GM12878 (cell line): ENCODE results near the gene PTPRD. TPM values are rescaled to one million over a fixed set of nuclear protein-coding genes. Genes with fewer than 3 reads are reported as not detected.

ENCODE experiments used
- ATAC-seq: fragments of 200-7000 bp; cut with Tn5 transposase; 3 replicates; pipeline ENCODE4 v1.9.1; 2020; ENCODE audit warnings: mild to moderate bottlenecking, moderate library complexity
- BruUV-seq: library from RNA; stranded (reverse); fragments of 400-500 nt; replicated peaks from 2 replicates; lab custom pipeline; 2021; lab: Mats Ljungman, UMichigan
- CTCF ChIA-PET: fragments of 300-600 bp; sonication (Branson Sonifier 250); formaldehyde crosslinking; extraction: SDS; loops from one replicate; lab custom pipeline; 2021; ENCODE audit warnings: inconsistent platforms; lab: Yijun Ruan, JAX
- POLR2A ChIA-PET: fragments of 350-600 bp; formaldehyde crosslinking; extraction: SDS; loops from one replicate; lab custom pipeline; 2021; ENCODE audit warnings: inconsistent platforms; lab: Charles Lee
- RAD21 ChIA-PET: fragments of 300-600 bp; sonication (Branson Sonifier 250); formaldehyde crosslinking; loops from one replicate; lab custom pipeline; 2023; ENCODE audit warnings: antibody characterized with exemption; ENCODE audit not compliant: unreplicated experiment; lab: Charles Lee
- SMC1A ChIA-PET: fragments of 300-600 bp; sonication (Branson Sonifier 250); formaldehyde crosslinking; loops from one replicate; lab custom pipeline; 2023; ENCODE audit not compliant: unreplicated experiment, uncharacterized antibody; lab: Charles Lee
- DNase-seq: peaks from one replicate; pipeline ENCODE4 v3.0.0-alpha.2; 2011; ENCODE audit warnings: low read depth, low spot score
- FAIRE-seq: peaks from 3 replicates; lab custom pipeline; 2011; peaks lifted over from hg19 to GRCh38; lab: Jason Lieb, UNC
- H2AFZ ChIP-seq: 2 replicates; pipeline ENCODE4 v1.6.0; 2011; ENCODE audit warnings: low read depth, low read length, control low read depth; ENCODE audit not compliant: control insufficient read depth
- H3K27ac ChIP-seq: 2 replicates; pipeline ENCODE4 v1.5.1; 2011; ENCODE audit warnings: control low read depth; ENCODE audit not compliant: control insufficient read depth, insufficient read depth
- H3K27me3 ChIP-seq, 2 experiments: replicated peaks in 1 of 2; 2 replicates each; pipeline versions ENCODE4 v1.6.0 to v1.6.1; 2011; ENCODE audit warnings: low read length in 1 of 2; ENCODE audit not compliant: control insufficient read depth in 2 of 2, insufficient read depth in 2 of 2
- H3K36me3 ChIP-seq, 2 experiments: 2 replicates each; pipeline ENCODE4 v1.5.1; 2011; ENCODE audit warnings: low read length in 1 of 2; ENCODE audit not compliant: control insufficient read depth in 2 of 2, insufficient read depth in 2 of 2
- H3K4me1 ChIP-seq: 2 replicates; pipeline ENCODE4 v1.6.1; 2011; ENCODE audit warnings: mild to moderate bottlenecking, low read length, moderate library complexity, mixed read lengths; ENCODE audit not compliant: control insufficient read depth, insufficient read depth
- H3K4me2 ChIP-seq: 2 replicates; pipeline ENCODE4 v1.6.0; 2011; ENCODE audit warnings: control low read depth; ENCODE audit not compliant: control insufficient read depth, insufficient read depth
- H3K4me3 ChIP-seq: fragments of 200-600 bp; sonication (generic); 2 replicates; pipeline ENCODE4 v1.5.1; 2016
- H3K79me2 ChIP-seq: 2 replicates; pipeline ENCODE4 v1.6.0; 2011; ENCODE audit warnings: low read length; ENCODE audit not compliant: control insufficient read depth, insufficient read depth
- H3K9ac ChIP-seq: 2 replicates; pipeline ENCODE4 v1.8.0; 2011; ENCODE audit warnings: low read length, control low read depth, mixed read lengths; ENCODE audit not compliant: control insufficient read depth, insufficient read depth
- H3K9me3 ChIP-seq: replicated peaks from 3 replicates; pipeline ENCODE4 v1.5.1; 2011; ENCODE audit warnings: mild to moderate bottlenecking, low read length; ENCODE audit not compliant: control insufficient read depth, insufficient read depth
- H4K20me1 ChIP-seq: 2 replicates; pipeline ENCODE4 v1.6.0; 2011; ENCODE audit not compliant: control insufficient read depth, insufficient read depth
- CBX5 ChIP-seq: sonication (generic); IDR thresholded peaks from 2 replicates; pipeline ENCODE4 v1.6.1; 2016; ENCODE audit warnings: low read depth, moderate library complexity, mild to moderate bottlenecking, inconsistent platforms
- DPF2 ChIP-seq: fragments of 450-650 bp; IDR thresholded peaks from 2 replicates; pipeline ENCODE4 v1.6.1; 2017; ENCODE audit warnings: mild to moderate bottlenecking
- EED ChIP-seq: sonication (generic); IDR thresholded peaks from 2 replicates; pipeline ENCODE4 v1.6.1; 2016; ENCODE audit warnings: antibody characterized with exemption, low read depth
- GATAD2B ChIP-seq: fragments of 450-650 bp; conservative IDR thresholded peaks from 2 replicates; pipeline ENCODE4 v1.6.1; 2017; ENCODE audit warnings: low read depth, mild to moderate bottlenecking, moderate library complexity
- IRF3 ChIP-seq: fragments of 450-650 bp; IDR thresholded peaks from 2 replicates; pipeline ENCODE4 v1.6.1; 2014; ENCODE audit warnings: mild to moderate bottlenecking
- JUNB ChIP-seq: IDR thresholded peaks from 2 replicates; pipeline ENCODE4 v1.6.1; 2016; ENCODE audit warnings: antibody characterized with exemption, mild to moderate bottlenecking
- MYB ChIP-seq: fragments of 150-350 bp; IDR thresholded peaks from 2 replicates; pipeline ENCODE4 v1.6.1; 2014; ENCODE audit warnings: mild to moderate bottlenecking, low read depth, low read length, borderline replicate concordance
- MYC ChIP-seq: IDR thresholded peaks from 2 replicates; pipeline ENCODE4 v1.6.1; 2011; ENCODE audit warnings: mild to moderate bottlenecking, low read length, moderate library complexity, inconsistent platforms; ENCODE audit not compliant: insufficient read depth, insufficient replicate concordance, insufficient read length, severe bottlenecking
- RBBP5 ChIP-seq: fragments of 200-600 bp; sonication (generic); conservative IDR thresholded peaks from 2 replicates; pipeline ENCODE4 v1.6.1; 2016
- SMAD5 ChIP-seq: IDR thresholded peaks from 2 replicates; pipeline ENCODE4 v1.6.1; 2016; ENCODE audit warnings: antibody characterized with exemption, low read depth
- SMC3 ChIP-seq: IDR thresholded peaks from 2 replicates; pipeline ENCODE4 v1.6.1; 2011; ENCODE audit warnings: low read length, improper control_type of control experiment, borderline replicate concordance
- SREBF1 ChIP-seq: IDR thresholded peaks from 2 replicates; pipeline ENCODE4 v1.6.1; 2012; ENCODE audit warnings: mild to moderate bottlenecking, low read length
- SRF ChIP-seq, 2 experiments: IDR thresholded peaks; 2 replicates each; pipeline ENCODE4 v1.6.1; 2011; ENCODE audit warnings: low read depth in 2 of 2, low read length in 2 of 2, mild to moderate bottlenecking in 1 of 2, moderate library complexity in 1 of 2
- TCF12 ChIP-seq: IDR thresholded peaks from 2 replicates; pipeline ENCODE4 v1.6.1; 2011; ENCODE audit warnings: low read depth, mild to moderate bottlenecking, low read length
- ZBTB11 ChIP-seq: fragments of 450-650 bp; formaldehyde crosslinking; IDR thresholded peaks from 2 replicates; pipeline ENCODE4 v1.5.0; 2022; ENCODE audit warnings: mild to moderate bottlenecking, missing genetic modification characterization
- WGBS: methylation state at CpG from one replicate; pipeline ENCODE4 v1.1.6; 2016; ENCODE audit warnings: low lambda C conversion rate; ENCODE audit not compliant: insufficient replicate concordance, insufficient coverage; ENCODE audit errors: missing lambda C conversion rate; 5-methylcytosine and 5-hydroxymethylcytosine counted together
- in situ Hi-C: fragments of 300-500 bp; cut with MboI; formaldehyde crosslinking; loops from 9 replicates; pipeline ENCODE4 v1.14.3; 2018; ENCODE audit warnings: mixed read lengths
- intact Hi-C: fragments of 100-400 bp; cut with micrococcal nuclease; formaldehyde crosslinking; loops from one replicate; pipeline ENCODE4 v1.14.2; 2022; ENCODE audit not compliant: unreplicated experiment
- polyA plus RNA-seq, 11 experiments: library from polyadenylated mRNA; depleted of rRNA in 4 of 11; unstranded in 6 of 11; stranded (reverse) in 5 of 11; fragments of >200 nt; fragmentation: Nextera tagmentation in 4 of 11; fragmentation: Illumina TruSeq in 1 of 11; extraction: Ambion mirVana in 4 of 11; extraction: Trizol in 1 of 11; gene quantifications; 1 replicate in 1 of 11; 2 replicates in 10 of 11; pipeline versions ENCODE4 v1.2.1 to v1.2.3, GENCODE V29; 2011 to 2016; ENCODE audit warnings: inconsistent platforms in 2 of 11, missing spikeins in 2 of 11, low read depth in 1 of 11
- total RNA-seq, 4 experiments: library from RNA; depleted of rRNA in 3 of 4; stranded (reverse); fragments of >200 nt in 3 of 4; fragmentation: Illumina TruSeq in 1 of 4; extraction: Trizol in 1 of 4; gene quantifications; 2 replicates each; pipeline versions ENCODE4 v1.2.1 to v1.2.3, GENCODE V29; 2013 to 2021

The PTPRD gene
- total and polyA plus RNA-seq, 10 of the 15 experiments (the other 5 are each of a cell fraction or from before 2014, with no cell fraction given) = under 0.01 to 0.05 (median 0.01) TPM; not detected in 7

GRCh38 chr9:9216934-9217333 lies 1395.9 kb downstream of the PTPRD start:
- H3K9me3 ChIP-seq = no peaks in the 10 kb centered on the region
- H3K79me2 ChIP-seq = no peaks in the 10 kb centered on the region
- no peak for FAIRE-seq
- H2AFZ ChIP-seq = no peak overlapping the region
- TF ChIP-seq CBX5 = no peak
- TF ChIP-seq SMC3 = no peak
- TF ChIP-seq, all 136 proteins: peak for 0
- Histone ChIP-seq H3K27me3 (no peaks in the 10 kb centered on the region), H3K4me3 (no peak overlapping the region), H3K36me3 (no peaks in the 10 kb centered on the region), H4K20me1 (no peaks in the 10 kb centered on the region), H3K4me2 (no peak overlapping the region), H3K27ac (no peak overlapping the region), H3K4me1 (no peaks in the 10 kb centered on the region), H3K9ac (no peak overlapping the region)
- ATAC-seq (no peak), DNase-seq (no peak)
- POLR2A ChIA-PET = no interaction called here
- SMC1A ChIA-PET = no interaction called here
- intact Hi-C loops = no loop called here
- in situ Hi-C loops = no loop called here
- RAD21 ChIA-PET = no interaction called here
- CTCF ChIA-PET = no interaction called here
- BruUV-seq = no TSS peak
- 0% methylated on average over 2 of the region's 2 CpGs for WGBS

- Histone ChIP-seq H3K36me3 (no peaks in the 10 kb centered on the region), H3K27ac (no peak overlapping the region), H3K4me3 (no peak overlapping the region), H3K9ac (no peak overlapping the region), H3K27me3 (no peaks in the 10 kb centered on the region), H3K4me2 (no peak overlapping the region), H3K79me2 (no peaks in the 10 kb centered on the region), H4K20me1 (no peaks in the 10 kb centered on the region), H3K9me3 (no peaks in the 10 kb centered on the region), H2AFZ (no peak overlapping the region), H3K4me1 (no peaks in the 10 kb centered on the region)
- 37% methylated on average over 2 of the region's 2 CpGs for WGBS
- DNase-seq (no peak), ATAC-seq (no peak), FAIRE-seq (no peak)
- no TSS peak for BruUV-seq
- in situ Hi-C loops = no loop called here
- POLR2A ChIA-PET = no interaction called here
- SMC1A ChIA-PET = no interaction called here
- RAD21 ChIA-PET = no interaction called here
- intact Hi-C loops = no loop called here
- CTCF ChIA-PET = no interaction called here
- TF ChIP-seq SMAD5 = no peak
- TF ChIP-seq EED = no peak
- TF ChIP-seq IRF3 = no peak
- TF ChIP-seq MYB = no peak
- no peak for TF ChIP-seq JUNB
- TF ChIP-seq SRF (IDR thresholded peaks at IDR 0.05; ENCODE audit: low read depth in 2 of 2, low read length in 2 of 2) = no peak
- TF ChIP-seq MYC = no peak
- TF ChIP-seq DPF2 = no peak
- no peak for TF ChIP-seq GATAD2B
- no peak for TF ChIP-seq SREBF1
- no peak for TF ChIP-seq RBBP5
- TF ChIP-seq ZBTB11 (CRISPR knock-in tag) = no peak
- TF ChIP-seq TCF12 = no peak
Measured at GRCh38 chr9:9215050-9215449, 1397.8 kb downstream of the PTPRD start.
